Measurements from ENCODE around the gene CHSY3. TPM values are rescaled to one million over a fixed set of nuclear protein-coding genes. Genes with fewer than 3 reads are reported as not detected.

CHSY3 gene
- polyA plus RNA-seq, 1 experiment = 0.67 TPM

DNA sequence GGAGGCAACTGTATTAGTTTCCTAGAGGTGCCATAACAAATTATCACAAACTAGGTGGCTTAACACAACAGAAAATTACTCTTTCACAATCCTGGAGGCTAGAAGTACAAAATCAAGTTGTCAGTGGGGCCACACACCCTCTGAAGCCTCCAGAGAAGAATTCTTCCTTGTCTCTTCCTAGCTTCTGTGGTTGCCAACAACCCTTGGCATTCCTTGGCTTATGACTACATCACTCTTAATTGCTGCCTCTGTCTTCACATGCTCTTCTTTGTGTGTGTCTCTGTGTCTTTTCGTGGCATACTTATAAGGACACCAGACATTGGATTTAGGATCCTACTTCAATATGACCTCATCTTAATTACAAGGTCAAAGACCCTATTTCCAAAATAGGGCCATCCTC, 327.5 kb downstream of the CHSY3 start:
- ChIA-PET CTCF (no interaction called here), POLR2A (no interaction called here)
- TF ChIP-seq CTCF (IDR thresholded peaks at IDR 0.05; ENCODE audit: low read depth, low read length) = no peak
- Histone ChIP-seq H3K4me3 (ENCODE audit: low read depth, low read length) (no peak overlapping the region), H3K27ac (ENCODE audit: low read depth, low read length) (no peak overlapping the region), H3K27me3 (ENCODE audit: control insufficient read depth, insufficient read depth, low read length) (no peaks in the 10 kb centered on the region), H3K9me3 (ENCODE audit: control insufficient read depth, insufficient read depth, low read length) (no peaks in the 10 kb centered on the region)
- no peak for DNase-seq (ENCODE audit: low read depth, low spot score)

DNA sequence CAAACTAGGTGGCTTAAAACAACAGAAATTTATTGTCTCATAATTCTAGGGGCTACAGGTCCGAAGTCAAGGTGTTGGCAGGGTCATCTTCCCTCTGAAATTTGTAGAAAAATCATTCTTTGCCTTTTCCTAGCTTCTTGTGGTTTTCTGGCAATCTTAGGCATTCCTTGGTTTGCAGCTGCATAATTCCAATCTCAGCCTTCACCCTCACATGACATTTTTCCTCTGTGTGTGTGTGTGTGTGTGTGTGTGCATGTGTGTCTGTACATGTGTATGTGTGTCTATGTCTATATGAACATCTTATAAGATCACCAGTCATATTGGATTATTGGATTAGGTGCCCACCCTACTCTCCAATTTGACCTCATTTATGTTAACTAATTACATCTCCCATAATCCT, 330.6 kb downstream of the CHSY3 start:
- Histone ChIP-seq H3K27me3 (ENCODE audit: control insufficient read depth, insufficient read depth, low read length) (no peaks in the 10 kb centered on the region), H3K9me3 (ENCODE audit: control insufficient read depth, insufficient read depth, low read length) (no peaks in the 10 kb centered on the region), H3K4me3 (ENCODE audit: low read depth, low read length) (no peak overlapping the region), H3K27ac (ENCODE audit: low read depth, low read length) (no peak overlapping the region)
- no peak for DNase-seq (ENCODE audit: low read depth, low spot score)
- POLR2A ChIA-PET = no interaction called here
- CTCF ChIA-PET = no interaction called here
- no peak for TF ChIP-seq CTCF (IDR thresholded peaks at IDR 0.05; ENCODE audit: low read depth, low read length)

Small RNA genes within 50 kb of the gene (small RNA-seq; reads per million reads assigned to genes)
- 34.2 reads per million, percentile 83 among the genes with 10 or more reads in this experiment for gene RNA5SP191 (ENCODE audit: insufficient read length, low read depth)
- gene RNU6ATAC10P (ENCODE audit: insufficient read length, low read depth) = not detected

Other genes with a start within 250 kb of the CHSY3 start
- not detected in 2 replicates for gene MINAR2, start 156.4 kb upstream of the CHSY3 start, polyA plus RNA-seq (2011; rRNA removed)